ENCODE results near the gene CDK5RAP1.

CDK5RAP1 gene

GRCh38 chr20:33334111-33334510 is 67.2 kb downstream of the CDK5RAP1 start:
- no peak for DNase-seq

- DNase-seq: no peak
These were observed 67.7 kb downstream of the CDK5RAP1 start for GRCh38 chr20:33333616-33334015.

- no peak for DNase-seq
These were observed 68.3 kb downstream of the CDK5RAP1 start for GRCh38 chr20:33332905-33333456.

- no peak for DNase-seq
These were observed 72.9 kb downstream of the CDK5RAP1 start for GRCh38 chr20:33328157-33329137.

- DNase-seq: no peak
These were observed 76.0 kb downstream of the CDK5RAP1 start for GRCh38 chr20:33325350-33325749.

- no peak for DNase-seq
These were observed 78.1 kb downstream of the CDK5RAP1 start for GRCh38 chr20:33323236-33323635.

GRCh38 chr20:33322456-33322855 is 78.9 kb downstream of the CDK5RAP1 start:
- no peak for DNase-seq

GRCh38 chr20:33320006-33320405 is 81.3 kb downstream of the CDK5RAP1 start:
- DNase-seq: no peak

- DNase-seq: no peak
These were observed 83.3 kb downstream of the CDK5RAP1 start for GRCh38 chr20:33318096-33318429.

- no peak for DNase-seq
These were observed 83.8 kb downstream of the CDK5RAP1 start for GRCh38 chr20:33317424-33318095.

- DNase-seq: no peak
These were observed 84.4 kb downstream of the CDK5RAP1 start for GRCh38 chr20:33316958-33317357.

- DNase-seq: no peak
These were observed 85.0 kb downstream of the CDK5RAP1 start for GRCh38 chr20:33316343-33316742.

GRCh38 chr20:33313686-33314314 is 87.5 kb downstream of the CDK5RAP1 start:
- DNase-seq: no peak

- DNase-seq: no peak
These were observed 88.7 kb downstream of the CDK5RAP1 start for GRCh38 chr20:33312583-33312982.

GRCh38 chr20:33311996-33312395 is 89.3 kb downstream of the CDK5RAP1 start:
- no peak for DNase-seq

GRCh38 chr20:33311011-33311410 is 90.3 kb downstream of the CDK5RAP1 start:
- DNase-seq: no peak

- no peak for DNase-seq
These were observed 90.9 kb downstream of the CDK5RAP1 start for GRCh38 chr20:33310327-33310899.

GRCh38 chr20:33309631-33310030 is 91.7 kb downstream of the CDK5RAP1 start:
- no peak for DNase-seq
